ENCODE measurements around the gene PPIL6.
A peak's percentile ranks its signal among the peaks of the same experiment; 100 is the strongest.

The PPIL6 gene

GRCh38 chr6:109482905-109483734 is 42.7 kb upstream of the PPIL6 start, which contains the start of gene ZBTB24:
ZBTB24 (minus strand) TSS chr6:109483219; CDS start chr6:109482026, 1,193 bp downstream.
- peak within 1 kb of the TSS; percentile 92 for H3K4me3 ChIP-seq (ENCODE audit: low read depth, low read length)
- TF ChIP-seq CTCF (IDR thresholded peaks at IDR 0.05; ENCODE audit: low read depth, low read length, missing control alignments): no peak
- DNase-seq (ENCODE audit: low read depth): peak; percentile 58

- no peak for TF ChIP-seq CTCF (IDR thresholded peaks at IDR 0.05; ENCODE audit: low read depth, low read length, missing control alignments)
- DNase-seq (ENCODE audit: low read depth): no peak
- H3K4me3 ChIP-seq (ENCODE audit: low read depth, low read length): peak overlapping the region; percentile 16; the same call in 1 of the 2 replicates
These were observed 40.6 kb upstream of the PPIL6 start for GRCh38 chr6:109480993-109481480.

GRCh38 chr6:109478841-109479624 is 38.6 kb upstream of the PPIL6 start:
- no peak for DNase-seq (ENCODE audit: low read depth)
- peak overlapping the region; percentile 38 for H3K4me3 ChIP-seq (ENCODE audit: low read depth, low read length)
- no peak for TF ChIP-seq CTCF (IDR thresholded peaks at IDR 0.05; ENCODE audit: low read depth, low read length, missing control alignments)

GRCh38 chr6:109478222-109478805 is 37.9 kb upstream of the PPIL6 start:
- TF ChIP-seq CTCF (IDR thresholded peaks at IDR 0.05; ENCODE audit: low read depth, low read length, missing control alignments): no peak
- DNase-seq (ENCODE audit: low read depth): no peak
- H3K4me3 ChIP-seq (ENCODE audit: low read depth, low read length): peak overlapping the region; percentile 21; the same call in 1 of the 2 replicates

- no peak for TF ChIP-seq CTCF (IDR thresholded peaks at IDR 0.05; ENCODE audit: low read depth, low read length, missing control alignments)
- DNase-seq (ENCODE audit: low read depth): no peak
- no peak overlapping the region for H3K4me3 ChIP-seq (ENCODE audit: low read depth, low read length)
These were observed 37.3 kb upstream of the PPIL6 start for GRCh38 chr6:109477725-109478124.

GRCh38 chr6:109477184-109477583 is 36.8 kb upstream of the PPIL6 start:
- no peak for TF ChIP-seq CTCF (IDR thresholded peaks at IDR 0.05; ENCODE audit: low read depth, low read length, missing control alignments)
- no peak overlapping the region for H3K4me3 ChIP-seq (ENCODE audit: low read depth, low read length)
- DNase-seq (ENCODE audit: low read depth): no peak
